ENCODE results near the gene RNF208.

DNA sequence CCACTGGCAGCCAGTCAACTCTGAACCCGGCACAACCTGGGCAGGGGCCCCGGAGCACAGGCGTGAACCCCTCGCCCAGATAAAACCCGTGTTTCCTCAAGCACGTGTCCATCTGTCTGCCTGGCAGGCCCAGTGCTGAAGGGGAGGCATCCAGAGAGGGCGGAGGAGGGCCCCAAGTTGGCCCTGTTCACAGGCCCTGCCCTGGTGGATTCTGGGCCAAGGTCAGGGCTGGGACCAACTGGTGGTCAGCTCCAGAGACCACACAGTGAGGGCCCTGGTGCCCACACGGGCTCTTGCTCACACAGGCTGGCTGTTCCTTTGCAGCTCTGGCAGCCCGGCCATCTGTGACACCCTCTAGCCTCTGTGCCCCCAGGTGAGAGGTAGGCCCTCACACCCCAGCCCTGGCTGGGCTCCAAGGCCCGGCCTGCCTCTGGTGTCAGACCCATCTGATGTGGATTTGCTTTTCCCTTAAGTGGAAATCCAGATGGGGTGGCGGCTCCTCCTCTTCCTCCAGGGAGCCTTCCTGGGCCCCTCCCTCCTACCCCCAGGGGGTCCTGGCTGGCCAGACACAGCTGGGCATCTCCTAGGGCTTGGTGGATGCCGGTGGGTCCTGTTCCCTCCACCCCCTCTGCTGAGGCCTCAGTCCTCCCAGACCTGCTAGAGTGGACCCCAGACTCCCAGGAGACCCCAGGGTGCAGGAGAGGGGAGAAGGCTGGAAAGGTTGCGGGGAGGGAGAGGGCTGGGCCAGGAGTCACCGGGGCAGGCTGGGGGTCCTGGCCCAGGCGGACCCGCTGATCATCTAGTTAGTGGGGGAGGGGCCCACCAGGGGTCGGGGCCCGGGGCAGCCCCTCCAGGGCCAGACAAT is 28.5 kb upstream of the RNF208 start:
- TF ChIP-seq, protein P1, sequence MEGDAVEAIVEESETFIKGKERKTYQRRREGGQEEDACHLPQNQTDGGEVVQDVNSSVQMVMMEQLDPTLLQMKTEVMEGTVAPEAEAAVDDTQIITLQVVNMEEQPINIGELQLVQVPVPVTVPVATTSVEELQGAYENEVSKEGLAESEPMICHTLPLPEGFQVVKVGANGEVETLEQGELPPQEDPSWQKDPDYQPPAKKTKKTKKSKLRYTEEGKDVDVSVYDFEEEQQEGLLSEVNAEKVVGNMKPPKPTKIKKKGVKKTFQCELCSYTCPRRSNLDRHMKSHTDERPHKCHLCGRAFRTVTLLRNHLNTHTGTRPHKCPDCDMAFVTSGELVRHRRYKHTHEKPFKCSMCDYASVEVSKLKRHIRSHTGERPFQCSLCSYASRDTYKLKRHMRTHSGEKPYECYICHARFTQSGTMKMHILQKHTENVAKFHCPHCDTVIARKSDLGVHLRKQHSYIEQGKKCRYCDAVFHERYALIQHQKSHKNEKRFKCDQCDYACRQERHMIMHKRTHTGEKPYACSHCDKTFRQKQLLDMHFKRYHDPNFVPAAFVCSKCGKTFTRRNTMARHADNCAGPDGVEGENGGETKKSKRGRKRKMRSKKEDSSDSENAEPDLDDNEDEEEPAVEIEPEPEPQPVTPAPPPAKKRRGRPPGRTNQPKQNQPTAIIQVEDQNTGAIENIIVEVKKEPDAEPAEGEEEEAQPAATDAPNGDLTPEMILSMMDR (IDR thresholded peaks at IDR 0.05; ENCODE audit: extremely low read depth in 1 of 2, insufficient read depth in 1 of 2, low read depth in 1 of 2, low read length in 2 of 2), result no peak
- TF ChIP-seq POLR2A (IDR thresholded peaks at IDR 0.05; ENCODE audit: low read depth, low read length) (no peak), POLR2AphosphoS5 (IDR thresholded peaks at IDR 0.05; ENCODE audit: insufficient read depth, low read depth, low read length) (no peak), MYC (IDR thresholded peaks at IDR 0.05; ENCODE audit: low read depth, low read length) (no peak), EZH2 (IDR thresholded peaks at IDR 0.05; ENCODE audit: borderline replicate concordance, low read depth, low read length, severe bottlenecking) (no peak), FOS (IDR thresholded peaks at IDR 0.05; ENCODE audit: borderline replicate concordance, insufficient read depth, low read length) (no peak), GATA2 (IDR thresholded peaks at IDR 0.05; ENCODE audit: insufficient read depth, insufficient read length, low read depth, low read length) (no peak), JUN (IDR thresholded peaks at IDR 0.05; ENCODE audit: borderline replicate concordance, insufficient read depth, insufficient read length, low read depth) (no peak)
- TF ChIP-seq, protein P2, sequence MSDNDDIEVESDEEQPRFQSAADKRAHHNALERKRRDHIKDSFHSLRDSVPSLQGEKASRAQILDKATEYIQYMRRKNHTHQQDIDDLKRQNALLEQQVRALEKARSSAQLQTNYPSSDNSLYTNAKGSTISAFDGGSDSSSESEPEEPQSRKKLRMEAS (IDR thresholded peaks at IDR 0.05; ENCODE audit: insufficient read depth, insufficient read length), result no peak

Measured in endothelial cell of umbilical vein (primary cell).